SK-N-SH (cell line): ENCODE data around the gene FSTL5.

ENCODE experiments used
- GATA2 ChIP-seq: sonication (generic); formaldehyde crosslinking; IDR thresholded peaks from 2 replicates; pipeline ENCODE4 v1.5.0; 2020; ENCODE audit warnings: mild to moderate bottlenecking, missing genetic modification reagents
- NFIC ChIP-seq: IDR thresholded peaks from 2 replicates; pipeline ENCODE4 v1.4.0; 2012; ENCODE audit warnings: borderline replicate concordance
- RCOR1 ChIP-seq: fragments of 150-350 bp; IDR thresholded peaks from 2 replicates; pipeline ENCODE4 v1.6.1; 2017; ENCODE audit warnings: antibody characterized with exemption, low read length
- RFX5 ChIP-seq: IDR thresholded peaks from 2 replicates; pipeline ENCODE4 v1.6.1; 2012; ENCODE audit warnings: mild to moderate bottlenecking, improper control_type of control experiment, low read length
- TAF1 ChIP-seq: IDR thresholded peaks from 2 replicates; pipeline ENCODE4 v1.6.1; 2012; ENCODE audit warnings: low read depth, mild to moderate bottlenecking, low read length, moderate library complexity, borderline replicate concordance
- TF ChIP-seq, protein P1 (sequence below): fragments of 200-600 bp; sonication (generic); IDR thresholded peaks from 2 replicates; pipeline ENCODE4 v1.6.1; 2017; ENCODE audit warnings: antibody characterized with exemption, mild to moderate bottlenecking, moderate library complexity
- TF ChIP-seq, protein P2 (sequence below): fragments of 150-350 bp; IDR thresholded peaks from 2 replicates; pipeline ENCODE4 v1.6.1; 2017; ENCODE audit warnings: antibody characterized with exemption, low read length, low read depth, borderline replicate concordance
- TF ChIP-seq, protein P3 (sequence below): IDR thresholded peaks from 2 replicates; pipeline ENCODE4 v1.6.1; 2012; ENCODE audit warnings: mild to moderate bottlenecking, low read depth, low read length, moderate library complexity
- TF ChIP-seq, protein P4 (sequence below): IDR thresholded peaks from 2 replicates; pipeline ENCODE4 v1.4.0; 2012; ENCODE audit warnings: low read depth

DNA sequence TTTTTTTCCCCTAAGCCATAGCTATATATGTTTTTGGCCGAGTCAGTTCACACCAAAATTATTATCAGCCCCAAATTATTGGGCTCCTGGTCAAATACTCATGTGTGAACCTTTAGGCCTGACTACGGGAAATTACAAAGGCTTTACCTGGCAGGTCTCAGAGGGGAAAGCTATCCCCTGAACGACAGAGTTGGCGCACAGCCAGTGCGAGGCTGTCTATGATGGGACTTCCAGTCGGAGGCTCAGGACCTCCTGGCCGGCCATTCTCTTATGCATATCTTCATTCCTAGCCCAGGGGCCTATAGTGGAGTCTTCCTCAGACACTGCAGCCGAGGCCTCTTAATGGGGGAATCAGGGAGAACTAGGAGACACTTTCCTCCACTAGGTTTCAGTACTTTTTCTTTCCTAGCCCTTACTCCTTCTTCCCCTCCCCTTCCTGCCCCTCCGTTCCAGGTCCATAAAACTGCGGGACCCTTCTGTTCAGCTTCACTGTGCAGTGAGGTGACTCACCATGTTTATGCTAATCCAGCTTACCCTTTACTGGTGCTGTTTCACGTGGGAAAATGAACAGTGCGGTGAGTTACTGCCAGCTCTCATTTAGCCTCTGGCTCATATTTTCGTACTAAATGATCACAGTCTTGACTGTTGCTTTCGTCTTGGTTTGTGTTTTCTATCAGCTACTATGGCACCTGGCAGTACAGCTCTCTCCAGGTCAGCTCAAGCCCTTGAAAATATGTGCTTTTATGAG is 533.9 kb downstream of the FSTL5 start:
- TF ChIP-seq, protein P1, sequence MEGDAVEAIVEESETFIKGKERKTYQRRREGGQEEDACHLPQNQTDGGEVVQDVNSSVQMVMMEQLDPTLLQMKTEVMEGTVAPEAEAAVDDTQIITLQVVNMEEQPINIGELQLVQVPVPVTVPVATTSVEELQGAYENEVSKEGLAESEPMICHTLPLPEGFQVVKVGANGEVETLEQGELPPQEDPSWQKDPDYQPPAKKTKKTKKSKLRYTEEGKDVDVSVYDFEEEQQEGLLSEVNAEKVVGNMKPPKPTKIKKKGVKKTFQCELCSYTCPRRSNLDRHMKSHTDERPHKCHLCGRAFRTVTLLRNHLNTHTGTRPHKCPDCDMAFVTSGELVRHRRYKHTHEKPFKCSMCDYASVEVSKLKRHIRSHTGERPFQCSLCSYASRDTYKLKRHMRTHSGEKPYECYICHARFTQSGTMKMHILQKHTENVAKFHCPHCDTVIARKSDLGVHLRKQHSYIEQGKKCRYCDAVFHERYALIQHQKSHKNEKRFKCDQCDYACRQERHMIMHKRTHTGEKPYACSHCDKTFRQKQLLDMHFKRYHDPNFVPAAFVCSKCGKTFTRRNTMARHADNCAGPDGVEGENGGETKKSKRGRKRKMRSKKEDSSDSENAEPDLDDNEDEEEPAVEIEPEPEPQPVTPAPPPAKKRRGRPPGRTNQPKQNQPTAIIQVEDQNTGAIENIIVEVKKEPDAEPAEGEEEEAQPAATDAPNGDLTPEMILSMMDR, result no peak
- TF ChIP-seq, protein P2, sequence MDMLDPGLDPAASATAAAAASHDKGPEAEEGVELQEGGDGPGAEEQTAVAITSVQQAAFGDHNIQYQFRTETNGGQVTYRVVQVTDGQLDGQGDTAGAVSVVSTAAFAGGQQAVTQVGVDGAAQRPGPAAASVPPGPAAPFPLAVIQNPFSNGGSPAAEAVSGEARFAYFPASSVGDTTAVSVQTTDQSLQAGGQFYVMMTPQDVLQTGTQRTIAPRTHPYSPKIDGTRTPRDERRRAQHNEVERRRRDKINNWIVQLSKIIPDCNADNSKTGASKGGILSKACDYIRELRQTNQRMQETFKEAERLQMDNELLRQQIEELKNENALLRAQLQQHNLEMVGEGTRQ, result no peak
- TF ChIP-seq GATA2 (CRISPR knock-in tag), result no peak
- TF ChIP-seq, protein P3, sequence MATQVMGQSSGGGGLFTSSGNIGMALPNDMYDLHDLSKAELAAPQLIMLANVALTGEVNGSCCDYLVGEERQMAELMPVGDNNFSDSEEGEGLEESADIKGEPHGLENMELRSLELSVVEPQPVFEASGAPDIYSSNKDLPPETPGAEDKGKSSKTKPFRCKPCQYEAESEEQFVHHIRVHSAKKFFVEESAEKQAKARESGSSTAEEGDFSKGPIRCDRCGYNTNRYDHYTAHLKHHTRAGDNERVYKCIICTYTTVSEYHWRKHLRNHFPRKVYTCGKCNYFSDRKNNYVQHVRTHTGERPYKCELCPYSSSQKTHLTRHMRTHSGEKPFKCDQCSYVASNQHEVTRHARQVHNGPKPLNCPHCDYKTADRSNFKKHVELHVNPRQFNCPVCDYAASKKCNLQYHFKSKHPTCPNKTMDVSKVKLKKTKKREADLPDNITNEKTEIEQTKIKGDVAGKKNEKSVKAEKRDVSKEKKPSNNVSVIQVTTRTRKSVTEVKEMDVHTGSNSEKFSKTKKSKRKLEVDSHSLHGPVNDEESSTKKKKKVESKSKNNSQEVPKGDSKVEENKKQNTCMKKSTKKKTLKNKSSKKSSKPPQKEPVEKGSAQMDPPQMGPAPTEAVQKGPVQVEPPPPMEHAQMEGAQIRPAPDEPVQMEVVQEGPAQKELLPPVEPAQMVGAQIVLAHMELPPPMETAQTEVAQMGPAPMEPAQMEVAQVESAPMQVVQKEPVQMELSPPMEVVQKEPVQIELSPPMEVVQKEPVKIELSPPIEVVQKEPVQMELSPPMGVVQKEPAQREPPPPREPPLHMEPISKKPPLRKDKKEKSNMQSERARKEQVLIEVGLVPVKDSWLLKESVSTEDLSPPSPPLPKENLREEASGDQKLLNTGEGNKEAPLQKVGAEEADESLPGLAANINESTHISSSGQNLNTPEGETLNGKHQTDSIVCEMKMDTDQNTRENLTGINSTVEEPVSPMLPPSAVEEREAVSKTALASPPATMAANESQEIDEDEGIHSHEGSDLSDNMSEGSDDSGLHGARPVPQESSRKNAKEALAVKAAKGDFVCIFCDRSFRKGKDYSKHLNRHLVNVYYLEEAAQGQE, result no peak
- no peak for TF ChIP-seq RCOR1
- no peak for TF ChIP-seq NFIC
- TF ChIP-seq RFX5, result no peak
- TF ChIP-seq TAF1, result no peak
- TF ChIP-seq, protein P4, sequence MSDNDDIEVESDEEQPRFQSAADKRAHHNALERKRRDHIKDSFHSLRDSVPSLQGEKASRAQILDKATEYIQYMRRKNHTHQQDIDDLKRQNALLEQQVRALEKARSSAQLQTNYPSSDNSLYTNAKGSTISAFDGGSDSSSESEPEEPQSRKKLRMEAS, result no peak
